Skeletal muscle cell (primary cell): ENCODE data around the gene PLCH1.

ENCODE experiments used
- DNase-seq: peaks from one replicate; pipeline ENCODE4 v3.0.0-alpha.2; 2010; ENCODE audit warnings: low read depth
- H3K4me3 ChIP-seq: 2 replicates; pipeline ENCODE4 v1.5.1; 2011; ENCODE audit warnings: low read depth, mild to moderate bottlenecking, control low read depth, low read length, moderate library complexity

Gene PLCH1

GRCh38 chr3:155581579-155581978 lies 163.3 kb downstream of the PLCH1 start:
- H3K4me3 ChIP-seq = no peak overlapping the region
- no peak for DNase-seq

DNA sequence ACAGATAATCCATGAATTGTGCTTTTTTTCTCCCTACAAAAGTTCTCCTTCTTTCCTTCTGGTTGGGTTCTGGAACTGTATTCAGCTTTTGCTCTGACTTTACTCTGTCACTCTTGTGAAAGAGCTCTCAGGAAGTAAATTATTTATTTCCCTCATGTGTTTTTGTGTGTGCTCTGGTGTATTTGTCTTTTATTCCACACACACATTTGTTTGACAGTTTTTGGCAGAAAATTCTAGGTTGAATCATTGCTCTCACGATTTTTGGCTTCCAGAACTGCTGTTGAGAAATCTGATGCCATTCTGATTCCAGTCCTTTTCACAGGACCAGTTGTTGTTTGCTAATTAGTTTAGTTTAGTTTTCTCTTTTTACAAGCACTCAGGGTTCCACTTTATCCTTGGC lies 172.8 kb downstream of the PLCH1 start:
- peak; percentile 25 for DNase-seq
- no peak overlapping the region for H3K4me3 ChIP-seq

DNA sequence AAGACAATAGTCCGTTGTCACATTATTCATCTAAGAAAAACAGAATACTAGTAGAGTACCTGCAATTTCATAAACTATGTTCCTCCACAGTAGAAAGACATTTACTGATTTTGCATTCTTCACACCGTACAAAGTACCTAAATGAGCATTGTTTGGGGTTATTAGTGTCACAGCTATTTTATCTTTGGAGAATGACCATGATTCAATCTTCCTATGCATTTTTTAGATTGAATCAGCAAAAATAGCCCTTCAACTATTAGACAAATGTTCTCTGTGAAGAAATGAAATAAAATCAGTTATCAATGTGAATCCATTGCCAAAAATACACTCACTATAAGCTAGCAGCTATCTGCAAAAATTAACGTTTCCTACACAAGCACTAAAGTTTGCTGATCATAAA lies 176.6 kb downstream of the PLCH1 start:
- no peak for DNase-seq
- no peak overlapping the region for H3K4me3 ChIP-seq

DNA sequence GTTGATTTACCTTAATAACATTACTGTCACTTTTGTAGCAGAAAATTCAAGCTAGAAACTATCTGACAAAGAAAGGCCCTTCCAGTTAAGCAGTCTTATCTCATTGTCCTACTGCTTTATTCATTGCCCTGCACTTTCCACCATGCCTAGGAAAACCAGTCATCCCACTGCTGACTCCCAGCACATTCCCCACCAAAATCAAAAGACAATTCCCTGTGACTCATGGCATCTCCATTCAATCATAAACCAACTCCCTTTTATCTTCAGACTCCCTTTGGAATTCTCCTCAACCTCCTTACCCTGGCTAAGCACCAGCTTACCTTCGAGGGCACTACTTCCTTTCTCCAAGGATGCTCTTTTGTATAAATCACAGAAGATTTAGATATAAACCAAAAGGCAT lies 184.3 kb downstream of the PLCH1 start:
- DNase-seq = no peak
- no peak overlapping the region for H3K4me3 ChIP-seq

- no peak for DNase-seq
- no peak overlapping the region for H3K4me3 ChIP-seq
These were observed 184.7 kb downstream of the PLCH1 start for GRCh38 chr3:155560135-155560534.

- H3K4me3 ChIP-seq = no peak overlapping the region
- no peak for DNase-seq
These were observed 188.3 kb downstream of the PLCH1 start for GRCh38 chr3:155556531-155556930.

- no peak overlapping the region for H3K4me3 ChIP-seq
- no peak for DNase-seq
These were observed 189.3 kb downstream of the PLCH1 start for GRCh38 chr3:155555479-155556060.

GRCh38 chr3:155554777-155555451 lies 190.0 kb downstream of the PLCH1 start:
- no peak for DNase-seq

DNA sequence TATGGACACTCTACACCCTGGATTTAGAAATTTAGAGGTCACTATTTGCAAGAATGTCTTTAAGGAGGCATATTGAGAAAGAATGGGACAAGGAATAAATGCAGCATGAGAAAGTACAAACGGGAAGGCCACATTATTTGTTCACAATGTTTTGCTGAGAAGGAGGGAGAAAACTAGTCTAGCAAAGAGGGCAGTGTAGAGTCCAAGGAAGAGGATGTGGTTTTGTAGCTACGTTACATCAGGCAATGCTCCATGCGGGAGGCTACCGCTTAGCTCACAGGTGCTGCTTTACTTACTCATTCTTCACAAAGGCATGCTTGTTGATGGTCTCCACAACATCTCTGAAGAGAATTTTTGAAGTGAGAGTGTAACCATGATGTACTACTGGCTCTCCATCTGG lies 191.1 kb downstream of the PLCH1 start:
- DNase-seq = no peak
- no peak overlapping the region for H3K4me3 ChIP-seq

More at GRCh38 chr3:155554777-155555451, 190.0 kb downstream of the PLCH1 start:
- H3K4me3 ChIP-seq = no peak overlapping the region

GRCh38 chr3:155553326-155553725 lies 191.5 kb downstream of the PLCH1 start:
- DNase-seq = no peak

GRCh38 chr3:155550391-155550790 lies 194.5 kb downstream of the PLCH1 start:
- no peak for DNase-seq

More at GRCh38 chr3:155553326-155553725, 191.5 kb downstream of the PLCH1 start:
- H3K4me3 ChIP-seq = no peak overlapping the region

DNA sequence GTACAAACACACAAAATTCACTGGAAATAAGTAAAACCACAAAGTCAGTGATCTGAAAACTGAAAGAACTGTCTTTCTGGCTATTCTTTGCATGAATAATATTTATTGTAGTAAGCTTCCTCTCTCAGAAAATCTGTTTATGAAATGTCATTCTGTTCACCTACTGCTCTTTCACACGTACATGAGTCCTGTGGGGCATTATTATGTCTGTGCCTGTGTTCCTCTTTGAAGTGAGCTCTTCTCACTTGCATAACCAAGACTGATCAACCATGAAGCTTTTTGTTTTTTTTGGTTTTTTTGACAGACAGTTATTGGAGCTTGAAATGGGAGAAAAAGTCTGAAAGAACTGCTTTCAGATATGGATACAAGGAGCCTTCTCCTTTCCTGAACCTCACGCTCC lies 195.8 kb downstream of the PLCH1 start:
- DNase-seq = no peak
- no peak overlapping the region for H3K4me3 ChIP-seq

More at GRCh38 chr3:155550391-155550790, 194.5 kb downstream of the PLCH1 start:
- no peak overlapping the region for H3K4me3 ChIP-seq

DNA sequence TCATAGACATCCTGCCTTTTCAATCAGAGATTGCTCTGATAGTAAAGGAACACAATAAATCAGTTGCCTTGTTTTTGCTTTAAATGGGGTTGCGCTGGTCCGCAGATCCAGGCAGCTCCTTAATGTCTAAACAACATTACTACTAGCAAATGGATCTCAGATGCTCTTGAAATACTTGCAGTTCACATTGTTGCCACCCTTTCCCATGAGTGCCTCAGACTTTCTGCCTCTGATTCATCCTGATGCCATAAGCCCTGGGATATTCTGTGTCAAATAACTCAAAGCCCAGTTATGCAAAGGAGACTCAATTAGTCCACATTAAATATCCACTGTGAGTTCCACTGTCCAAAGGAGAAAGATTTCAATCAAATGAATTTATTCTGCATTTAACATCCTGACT lies 196.7 kb downstream of the PLCH1 start:
- H3K4me3 ChIP-seq = no peak overlapping the region
- peak; percentile 5 for DNase-seq

DNA sequence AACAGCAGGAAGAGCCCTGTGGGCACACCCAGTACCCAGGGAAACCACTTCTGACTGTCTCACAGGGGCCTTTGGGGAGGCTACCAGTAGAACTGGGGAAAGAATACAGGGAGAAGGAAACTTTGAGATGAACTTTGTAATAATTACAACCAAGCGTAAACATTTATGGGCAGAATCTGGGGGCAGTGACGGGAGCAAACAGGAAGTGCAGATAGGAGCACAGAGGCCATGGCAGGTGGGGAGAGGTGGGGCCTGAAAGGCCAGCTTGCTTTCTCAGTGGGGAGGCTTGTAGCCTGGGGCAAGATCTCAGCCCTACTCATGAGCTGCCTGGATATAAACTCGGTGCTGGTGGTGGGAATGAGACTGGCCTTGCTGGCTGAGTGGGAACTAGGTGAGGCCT lies 209.8 kb downstream of the PLCH1 start:
- no peak for DNase-seq
- no peak overlapping the region for H3K4me3 ChIP-seq

GRCh38 chr3:155528579-155528978 lies 216.3 kb downstream of the PLCH1 start:
- DNase-seq = no peak
- H3K4me3 ChIP-seq = no peak overlapping the region

DNA sequence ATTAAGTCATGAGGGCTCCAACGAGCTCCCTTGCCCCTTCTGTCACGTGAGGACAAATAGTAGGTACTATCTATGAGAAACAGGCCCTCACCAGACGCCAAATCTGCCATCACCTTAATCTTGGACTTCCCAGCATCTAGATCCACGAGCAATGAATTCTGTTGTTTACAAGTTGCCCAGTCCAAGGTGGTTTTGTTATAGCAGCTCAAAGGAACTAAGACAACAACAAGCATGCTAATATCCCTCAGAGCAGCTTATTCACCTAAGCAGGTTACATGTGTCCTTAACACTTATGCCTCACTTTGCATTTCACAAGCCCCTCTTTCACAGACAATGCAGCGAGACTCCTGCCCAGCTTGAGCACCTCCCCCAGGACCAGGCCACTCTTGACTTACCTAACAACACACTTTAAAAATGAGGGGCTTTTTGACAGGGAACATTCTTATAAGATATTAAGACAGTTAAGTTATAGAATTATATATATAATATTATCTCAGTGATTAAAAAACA lies 219.5 kb downstream of the PLCH1 start:
- no peak for DNase-seq
- H3K4me3 ChIP-seq = no peak overlapping the region

GRCh38 chr3:155520463-155520862 lies 224.4 kb downstream of the PLCH1 start:
- H3K4me3 ChIP-seq = no peak overlapping the region
- DNase-seq = no peak

- no peak overlapping the region for H3K4me3 ChIP-seq
- no peak for DNase-seq
These were observed 225.8 kb downstream of the PLCH1 start for GRCh38 chr3:155519078-155519477.

GRCh38 chr3:155517903-155518302 lies 227.0 kb downstream of the PLCH1 start:
- no peak for DNase-seq
- H3K4me3 ChIP-seq = no peak overlapping the region

GRCh38 chr3:155516439-155516838 lies 228.4 kb downstream of the PLCH1 start:
- no peak for DNase-seq
- H3K4me3 ChIP-seq = no peak overlapping the region

DNA sequence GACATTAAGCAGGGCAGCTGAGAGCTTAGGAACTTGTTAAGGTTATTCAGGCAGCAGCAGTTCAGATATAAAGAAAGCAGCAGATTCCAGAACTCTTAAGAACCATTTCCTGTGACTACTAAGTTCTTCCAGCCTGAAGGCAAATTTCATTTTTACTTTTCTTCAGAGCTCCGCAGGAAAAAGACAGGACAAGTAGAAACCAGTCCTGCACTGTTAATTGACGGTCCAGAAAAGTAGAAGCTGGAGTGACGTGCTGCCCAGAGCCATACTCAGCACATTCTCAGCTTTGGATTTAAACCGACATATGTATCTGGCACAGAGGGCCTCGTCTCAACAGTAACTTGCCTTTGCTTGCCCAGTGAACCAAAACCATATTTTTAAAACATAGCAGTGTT lies 232.0 kb downstream of the PLCH1 start:
- DNase-seq = no peak
- no peak overlapping the region for H3K4me3 ChIP-seq
